Large intestine (tissue), 3 donors: ENCODE results near the gene SLC27A4. TPM values are rescaled to one million over a fixed set of nuclear protein-coding genes. Genes with fewer than 3 reads are reported as not detected.

Source experiments
- DNase-seq, 2 donors: peaks; one replicate each; pipeline versions ENCODE4 v3.0.0 to v3.0.0-alpha.2; 2013
- H3K27ac ChIP-seq: one replicate; pipeline ENCODE4 v1.5.1; 2013; ENCODE audit warnings: low read length
- H3K27me3 ChIP-seq: 2 replicates; pipeline ENCODE4 v1.6.1; 2013; ENCODE audit warnings: low read length; ENCODE audit not compliant: control insufficient read depth, insufficient read depth
- H3K36me3 ChIP-seq: 2 replicates; pipeline ENCODE4 v1.6.1; 2013; ENCODE audit warnings: low read length; ENCODE audit not compliant: control insufficient read depth, insufficient read depth
- H3K4me1 ChIP-seq: one replicate; pipeline ENCODE4 v1.6.1; 2013; ENCODE audit warnings: low read length; ENCODE audit not compliant: control insufficient read depth, insufficient read depth
- H3K4me3 ChIP-seq: one replicate; pipeline ENCODE4 v1.5.1; 2013; ENCODE audit warnings: low read length
- H3K9me3 ChIP-seq: one replicate; pipeline ENCODE4 v1.6.1; 2013; ENCODE audit warnings: mild to moderate bottlenecking, low read depth, low read length, moderate library complexity; ENCODE audit not compliant: control insufficient read depth
- WGBS: methylation state at CpG from one replicate; pipeline ENCODE4 v1.1.5; 2013; ENCODE audit warnings: low lambda C conversion rate; ENCODE audit not compliant: insufficient coverage; 5-methylcytosine and 5-hydroxymethylcytosine counted together
- polyA plus RNA-seq: library from polyadenylated mRNA; unstranded; fragments of 120-200 nt; gene quantifications from one replicate; pipeline ENCODE4 v1.2.1, GENCODE V29; 2013

The SLC27A4 gene
- polyA plus RNA-seq, 1 donor, result 33.7 TPM

DNA sequence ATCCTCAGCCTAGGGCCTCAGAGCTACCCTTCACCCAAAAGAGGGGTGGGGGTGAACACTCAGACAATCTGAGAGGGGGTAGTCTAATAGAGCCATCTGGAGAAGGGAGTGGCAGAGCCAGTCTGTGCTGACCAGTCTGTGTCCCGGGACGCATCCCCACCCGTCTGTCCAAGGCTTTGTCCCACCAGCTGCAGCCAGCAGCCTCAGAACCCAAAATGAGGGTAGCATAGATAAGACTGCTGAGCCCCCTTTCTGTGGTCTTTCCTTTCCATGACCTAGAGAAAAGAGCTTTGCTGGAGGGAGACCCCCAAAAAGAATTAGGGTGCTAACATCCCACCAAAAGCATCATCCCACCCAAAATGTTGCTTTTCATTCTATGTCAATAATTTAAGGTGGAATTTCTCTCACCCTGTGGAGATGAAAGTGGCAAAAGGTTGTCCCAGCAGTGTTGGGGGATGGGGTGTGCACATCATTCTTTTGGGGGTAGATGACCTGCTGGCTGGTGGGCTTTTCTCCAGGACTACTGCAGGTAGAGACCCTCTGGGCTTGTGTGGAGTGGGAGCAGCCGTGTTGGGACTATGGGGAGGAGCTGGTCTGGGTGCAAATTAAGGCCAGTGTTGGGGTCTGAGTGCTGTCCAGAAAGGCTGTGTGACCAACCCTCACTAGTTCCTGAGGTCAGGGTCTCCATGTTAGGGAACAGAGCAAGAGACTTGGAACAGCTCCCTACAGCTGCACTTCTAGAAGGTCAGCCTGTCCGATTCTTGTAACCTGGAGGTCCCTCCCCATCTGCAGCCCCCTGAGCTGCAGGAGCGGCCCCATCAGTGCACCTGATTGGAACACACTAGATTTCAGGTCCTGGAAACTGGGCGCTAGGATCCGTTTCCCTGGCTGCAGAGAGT, 50.7 kb downstream of the SLC27A4 start:
- DNase-seq, result no peak
- Histone ChIP-seq H3K4me3 (no peak overlapping the region), H3K27me3 (peaks cover 50% of the 10 kb centered on the region), H3K27ac (no peak overlapping the region), H3K36me3 (peaks cover 49% of the 10 kb centered on the region), H3K9me3 (peaks cover 14% of the 10 kb centered on the region), H3K4me1 (no peaks in the 10 kb centered on the region)
- no CpG with 5 or more reads among the region's 8 CpGs for WGBS

DNA sequence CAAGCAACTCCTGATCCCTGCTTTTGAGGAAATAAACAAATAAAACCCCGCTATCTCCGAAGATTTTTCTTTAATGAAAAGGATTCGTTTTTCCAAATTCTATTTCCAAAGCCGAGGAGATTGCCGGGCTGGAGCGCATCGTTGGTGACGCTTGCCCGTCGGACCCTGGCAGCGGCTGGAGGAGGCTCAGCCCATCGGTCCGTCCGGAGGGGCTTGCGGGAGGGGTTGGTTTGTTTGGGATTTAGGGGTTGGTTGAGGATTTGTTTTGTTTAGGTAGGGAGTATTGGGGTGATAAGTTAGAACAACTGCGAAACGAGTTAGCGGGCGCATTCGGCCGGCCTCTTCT, 51.6 kb downstream of the SLC27A4 start:
- H3K36me3 ChIP-seq, result peaks cover 42% of the 10 kb centered on the region

DNA sequence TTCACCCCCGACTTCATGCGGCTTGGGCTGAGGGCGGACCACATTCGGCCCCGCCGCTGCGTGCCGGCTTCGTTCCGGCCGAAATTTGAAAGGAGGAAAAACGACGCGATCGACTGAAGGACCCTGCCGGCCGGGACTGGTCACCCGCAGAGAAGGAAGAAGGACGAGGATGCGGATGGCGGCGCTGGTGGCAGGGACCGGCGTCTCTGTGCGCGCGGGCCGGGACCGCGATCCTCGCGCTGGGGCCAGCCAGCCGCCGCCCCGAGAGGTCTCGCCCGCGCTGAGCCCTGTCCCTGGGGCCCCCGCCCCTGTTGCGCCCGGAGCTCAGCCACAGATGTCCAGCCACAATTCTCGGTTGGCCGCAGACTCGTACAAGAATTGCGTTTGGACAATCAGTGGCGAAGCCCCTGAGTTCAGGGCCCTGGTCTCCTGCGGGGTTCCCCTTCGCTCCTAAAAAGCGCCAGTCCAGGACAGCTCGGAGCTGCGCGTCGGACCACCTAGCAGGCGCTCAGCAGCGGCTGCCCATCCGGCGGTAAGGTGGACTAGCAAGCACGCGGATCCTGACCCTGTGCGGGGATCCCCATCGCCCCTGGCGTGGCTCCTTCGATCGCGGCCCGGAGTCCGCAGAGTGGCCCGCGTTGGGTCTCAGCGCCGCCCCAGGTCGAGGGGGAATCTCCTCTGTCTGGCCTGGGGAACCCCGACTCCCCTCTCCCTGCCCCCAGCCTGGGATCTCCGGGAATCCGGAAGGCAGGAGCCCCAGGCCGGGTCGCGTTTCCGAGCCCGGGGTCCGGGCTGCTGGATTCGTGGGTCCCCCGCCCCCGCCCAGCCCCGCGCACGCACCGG, 52.2 kb downstream of the SLC27A4 start:
- H3K27me3 ChIP-seq, result peaks cover 64% of the 10 kb centered on the region
- DNase-seq, result no peak
- H3K9me3 ChIP-seq, result peaks cover 14% of the 10 kb centered on the region
- no peak overlapping the region for H3K4me3 ChIP-seq
- H3K36me3 ChIP-seq, result peaks cover 36% of the 10 kb centered on the region
- no peaks in the 10 kb centered on the region for H3K4me1 ChIP-seq
- WGBS, result 87% methylated on average over 10 of the region's 88 CpGs
- no peak overlapping the region for H3K27ac ChIP-seq

More for the DNA sequence above, 51.6 kb downstream of the SLC27A4 start:
- WGBS, result 50% methylated on average over 1 of the region's 21 CpGs
- H3K27me3 ChIP-seq, result peaks cover 58% of the 10 kb centered on the region
- peaks cover 14% of the 10 kb centered on the region for H3K9me3 ChIP-seq
- DNase-seq, result no peak
- H3K4me1 ChIP-seq, result no peaks in the 10 kb centered on the region
- H3K27ac ChIP-seq, result no peak overlapping the region
- H3K4me3 ChIP-seq, result no peak overlapping the region

DNA sequence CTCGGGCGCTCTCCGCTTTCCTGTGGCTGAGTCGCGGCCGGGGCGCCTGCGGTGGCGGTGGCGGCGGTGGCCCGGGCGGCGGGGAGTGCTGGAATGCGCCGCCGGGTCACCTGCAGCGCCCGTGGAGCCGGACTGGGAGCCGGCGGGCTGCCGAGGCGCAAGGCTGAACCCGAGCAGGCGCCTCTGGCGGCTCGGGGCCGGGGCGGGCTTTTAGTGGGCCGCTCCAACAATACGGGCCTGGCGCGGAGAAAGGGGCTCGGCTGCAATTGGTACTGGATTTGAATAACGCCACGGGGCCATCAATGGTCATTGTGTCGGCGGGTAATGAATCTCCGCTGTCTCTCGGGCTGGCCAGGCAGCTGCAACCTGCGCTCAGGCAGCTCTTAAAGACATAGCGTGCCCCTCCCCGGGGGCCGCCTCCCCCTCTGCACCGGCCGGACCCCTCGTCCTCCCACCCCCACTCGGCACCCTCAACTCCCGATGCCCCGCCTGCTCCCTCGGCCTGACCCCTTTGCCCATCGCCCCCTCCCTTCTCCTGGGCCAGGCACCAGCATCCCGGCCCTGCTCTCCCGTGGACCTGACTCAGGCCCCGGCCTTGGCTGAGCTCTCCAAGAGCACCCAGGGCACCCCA, 52.9 kb downstream of the SLC27A4 start:
- no peak overlapping the region for H3K27ac ChIP-seq
- H3K9me3 ChIP-seq, result peaks cover 14% of the 10 kb centered on the region
- peaks cover 29% of the 10 kb centered on the region for H3K36me3 ChIP-seq
- no peak overlapping the region for H3K4me3 ChIP-seq
- no peaks in the 10 kb centered on the region for H3K4me1 ChIP-seq
- DNase-seq, result no peak
- H3K27me3 ChIP-seq, result peaks cover 70% of the 10 kb centered on the region
- no CpG with 5 or more reads among the region's 56 CpGs for WGBS

DNA sequence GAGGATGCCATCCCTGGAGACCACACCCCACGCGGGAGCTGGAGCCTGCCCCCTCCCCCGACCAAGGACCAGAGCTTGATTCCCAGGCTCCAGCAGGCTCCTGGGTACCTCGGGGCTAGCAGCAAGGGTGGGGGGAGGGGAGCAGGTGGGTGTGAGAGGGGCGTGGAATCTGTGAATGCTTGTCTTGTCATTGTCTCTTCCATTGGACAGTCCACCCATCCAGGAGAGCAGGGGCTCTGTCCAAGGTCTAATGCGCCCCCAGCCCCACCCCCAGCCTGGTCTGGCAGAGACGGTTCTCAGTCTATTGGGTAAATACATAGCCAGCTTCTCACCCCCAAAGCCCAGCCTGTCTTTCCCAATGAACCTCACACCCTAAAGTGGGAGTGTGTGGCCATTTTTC, 53.6 kb downstream of the SLC27A4 start:
- no peak overlapping the region for H3K27ac ChIP-seq
- no peak overlapping the region for H3K4me3 ChIP-seq
- H3K36me3 ChIP-seq, result peaks cover 22% of the 10 kb centered on the region
- peaks cover 14% of the 10 kb centered on the region for H3K9me3 ChIP-seq
- no peak for DNase-seq
- WGBS, result no CpG with 5 or more reads among the region's 7 CpGs
- H3K27me3 ChIP-seq, result peaks cover 70% of the 10 kb centered on the region
- H3K4me1 ChIP-seq, result no peaks in the 10 kb centered on the region

DNA sequence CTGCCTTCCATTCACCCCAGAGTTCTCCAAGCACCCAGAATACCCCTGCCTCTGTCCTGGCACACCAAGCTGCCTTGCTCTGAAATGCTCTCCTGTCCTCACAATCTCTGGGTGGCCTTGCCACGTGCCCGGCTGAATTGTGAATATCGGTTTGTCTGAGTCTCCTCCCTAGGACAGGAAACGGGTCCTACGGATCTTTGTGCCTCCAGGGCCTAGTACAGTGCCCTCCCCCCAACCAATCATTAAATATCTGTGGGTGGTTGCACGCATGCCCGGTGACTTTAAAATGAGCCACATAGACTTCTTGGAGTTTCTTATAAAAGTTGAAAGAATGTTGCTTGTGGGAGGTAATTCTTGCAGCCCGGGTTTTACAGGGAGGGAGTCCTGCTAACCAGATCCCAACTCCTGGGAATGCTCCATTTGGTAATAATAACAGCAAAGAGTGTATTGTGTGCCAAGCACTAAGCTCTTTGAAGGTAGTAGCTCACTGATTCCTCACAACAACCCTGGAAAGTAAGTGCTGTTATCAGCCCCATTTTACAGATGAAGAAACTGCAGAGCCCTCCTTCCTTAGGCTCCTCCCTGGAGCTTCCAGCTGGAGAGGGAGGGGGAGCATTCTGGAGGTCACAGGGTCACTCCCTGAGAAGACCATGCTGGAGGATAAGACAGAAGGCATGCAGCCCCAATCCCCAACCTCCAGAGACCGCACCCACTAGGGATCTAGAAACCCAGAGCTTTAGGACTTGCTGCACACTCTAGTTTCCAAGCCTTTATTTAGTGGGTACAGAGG, 54.2 kb downstream of the SLC27A4 start:
- H3K4me1 ChIP-seq, result no peaks in the 10 kb centered on the region
- H3K27me3 ChIP-seq, result peaks cover 72% of the 10 kb centered on the region
- no CpG with 5 or more reads among the region's 9 CpGs for WGBS
- H3K36me3 ChIP-seq, result peaks cover 16% of the 10 kb centered on the region
- DNase-seq, result no peak
- H3K27ac ChIP-seq, result no peak overlapping the region
- H3K4me3 ChIP-seq, result no peak overlapping the region
- peaks cover 14% of the 10 kb centered on the region for H3K9me3 ChIP-seq

DNA sequence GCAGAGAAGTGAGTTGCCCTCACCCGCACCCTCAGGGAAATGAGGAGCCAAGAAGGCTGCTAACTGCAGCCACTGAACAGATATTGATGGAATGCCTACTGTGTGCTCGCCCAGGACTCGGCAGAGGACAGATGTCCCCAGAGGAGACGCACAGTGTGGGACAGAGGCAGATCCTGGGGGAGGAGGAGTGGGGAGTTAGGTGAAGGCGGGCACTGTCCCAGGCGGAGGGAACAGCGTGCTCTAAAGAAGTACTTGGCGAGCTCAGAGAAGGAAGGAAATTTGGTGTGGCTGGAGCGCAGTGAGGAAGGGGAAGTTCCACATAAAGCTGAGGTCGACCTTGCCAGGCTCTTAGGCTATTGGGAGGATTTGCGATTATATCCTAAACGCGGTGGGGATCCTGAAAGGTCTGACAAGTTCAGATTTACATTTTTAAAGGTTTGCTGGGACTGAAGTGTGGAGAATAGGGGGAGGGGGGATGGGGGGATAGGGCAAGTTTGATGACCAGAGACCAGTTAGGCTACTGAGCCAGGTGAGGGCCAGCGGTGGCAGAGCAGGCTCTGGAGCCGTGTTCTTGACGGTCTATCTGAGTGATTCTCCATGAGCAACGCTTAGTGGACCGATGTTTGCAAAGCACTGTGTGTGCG, 56.8 kb downstream of the SLC27A4 start:
- H3K27ac ChIP-seq, result no peak overlapping the region
- H3K9me3 ChIP-seq, result peaks cover 10% of the 10 kb centered on the region
- H3K36me3 ChIP-seq, result peaks cover 2% of the 10 kb centered on the region
- DNase-seq, result no peak
- WGBS, result no CpG with 5 or more reads among the region's 19 CpGs
- no peak overlapping the region for H3K4me3 ChIP-seq
- H3K27me3 ChIP-seq, result peaks cover 60% of the 10 kb centered on the region
- no peaks in the 10 kb centered on the region for H3K4me1 ChIP-seq

DNA sequence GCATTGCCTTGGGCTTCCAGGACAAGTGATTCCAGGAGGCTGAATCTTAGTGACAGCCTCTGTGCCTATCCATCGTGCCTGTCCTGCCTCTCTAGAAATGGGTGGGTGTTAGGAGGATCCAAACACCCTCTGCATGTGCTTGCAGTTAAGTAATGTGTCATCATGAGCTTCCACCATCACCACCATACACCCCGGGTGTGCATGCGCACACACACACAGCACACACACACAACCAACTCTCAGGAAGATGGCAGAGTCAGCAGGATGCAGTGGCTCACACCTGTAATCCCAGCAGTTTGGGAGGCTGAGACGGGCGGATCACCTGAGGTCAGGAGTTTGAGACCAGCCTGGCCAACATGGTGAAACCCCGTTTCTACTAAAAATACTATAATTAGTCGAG, 57.5 kb downstream of the SLC27A4 start:
- Histone ChIP-seq H3K36me3 (no peaks in the 10 kb centered on the region), H3K4me1 (no peaks in the 10 kb centered on the region), H3K27me3 (peaks cover 53% of the 10 kb centered on the region), H3K9me3 (peaks cover 5% of the 10 kb centered on the region), H3K4me3 (no peak overlapping the region), H3K27ac (no peak overlapping the region)
- WGBS, result 57% methylated on average over 1 of the region's 7 CpGs
- no peak for DNase-seq

DNA sequence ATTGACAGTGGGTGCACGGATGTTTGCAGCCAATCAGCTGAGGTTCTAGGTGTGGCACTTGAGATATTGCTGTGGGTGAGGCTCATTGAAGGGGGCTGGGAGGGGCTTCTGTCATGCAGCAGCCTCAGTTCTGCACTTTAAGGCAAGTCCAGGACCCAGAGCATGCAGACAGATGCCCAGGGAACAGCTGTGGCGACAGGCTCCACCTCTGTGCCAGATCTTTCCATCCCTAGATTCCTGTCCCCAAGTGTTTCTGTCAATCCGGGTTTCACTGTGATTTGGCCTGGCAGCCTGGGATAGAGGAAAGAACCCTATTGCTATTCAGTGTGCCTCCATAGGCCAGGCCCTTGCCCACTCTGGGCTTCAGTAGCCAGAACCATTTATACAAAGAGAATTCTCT, 59.5 kb downstream of the SLC27A4 start:
- H3K27ac ChIP-seq, result no peak overlapping the region

More for the DNA sequence above, 59.5 kb downstream of the SLC27A4 start:
- no peaks in the 10 kb centered on the region for H3K36me3 ChIP-seq
- DNase-seq, result no peak
- no CpG with 5 or more reads among the region's 3 CpGs for WGBS
- peaks cover 34% of the 10 kb centered on the region for H3K27me3 ChIP-seq
- no peak overlapping the region for H3K4me3 ChIP-seq
- H3K9me3 ChIP-seq, result no peaks in the 10 kb centered on the region
- no peaks in the 10 kb centered on the region for H3K4me1 ChIP-seq
